HepG2 (cell line): ENCODE results near the gene TUBA4B. TPM values are rescaled to one million over a fixed set of nuclear protein-coding genes. Genes with fewer than 3 reads are reported as not detected.

Experiments used
- IKZF1 ChIP-seq: fragments of 450-650 bp; IDR thresholded peaks from 2 replicates; pipeline ENCODE4 v1.7.1; 2016
- NFIB ChIP-seq: sonication (generic); formaldehyde crosslinking; IDR thresholded peaks from 2 replicates; pipeline ENCODE4 v1.9.0; 2021; ENCODE audit warnings: missing genetic modification reagents, mild to moderate bottlenecking, borderline replicate concordance
- SMYD3 ChIP-seq: sonication (generic); formaldehyde crosslinking; IDR thresholded peaks from 2 replicates; pipeline ENCODE4 v1.8.1; 2023; ENCODE audit warnings: mild to moderate bottlenecking, missing genetic modification reagents
- SP1 ChIP-seq, 2 experiments: fragments of 450-650 bp in 1 of 2; sonication (generic) in 1 of 2; formaldehyde crosslinking in 1 of 2; IDR thresholded peaks; 2 replicates each; pipeline versions ENCODE4 v1.4.0 to v1.6.1; 2016 to 2020; ENCODE audit warnings: missing genetic modification reagents in 1 of 2
- ZBTB7A ChIP-seq: sonication (generic); formaldehyde crosslinking; IDR thresholded peaks from 2 replicates; pipeline ENCODE4 v1.8.0; 2022; ENCODE audit warnings: mild to moderate bottlenecking, missing genetic modification reagents
- ZFAT ChIP-seq: sonication (generic); formaldehyde crosslinking; conservative IDR thresholded peaks from 2 replicates; pipeline ENCODE4 v1.8.1; 2023; ENCODE audit warnings: missing genetic modification reagents, inconsistent platforms
- ZNF235 ChIP-seq: sonication (generic); formaldehyde crosslinking; IDR thresholded peaks from 2 replicates; pipeline ENCODE4 v1.8.1; 2023; ENCODE audit warnings: mild to moderate bottlenecking, missing genetic modification reagents, borderline replicate concordance
- ZNF709 ChIP-seq: sonication (generic); formaldehyde crosslinking; IDR thresholded peaks from 2 replicates; pipeline ENCODE4 v1.5.0; 2020; ENCODE audit warnings: mild to moderate bottlenecking, missing genetic modification reagents
- ZNF775 ChIP-seq: sonication (generic); formaldehyde crosslinking; IDR thresholded peaks from 2 replicates; pipeline ENCODE4 v1.4.0; 2020; ENCODE audit warnings: missing genetic modification reagents, mild to moderate bottlenecking, moderate library complexity, borderline replicate concordance
- ZNF83 ChIP-seq: sonication (generic); formaldehyde crosslinking; IDR thresholded peaks from 2 replicates; pipeline ENCODE4 v1.4.0; 2020; ENCODE audit warnings: missing genetic modification reagents, mild to moderate bottlenecking, borderline replicate concordance
- polyA plus RNA-seq, 8 experiments: library from polyadenylated mRNA; depleted of rRNA in 3 of 8; stranded (reverse) in 7 of 8; unstranded in 1 of 8; fragments of >200 nt; fragmentation: Illumina TruSeq in 4 of 8; extraction: Trizol in 4 of 8; gene quantifications; 2 replicates each; pipeline versions ENCODE4 v1.2.1 to v1.2.3, GENCODE V29; 2011 to 2016; ENCODE audit warnings: low read depth in 4 of 8, missing spikeins in 1 of 8, mixed read lengths in 1 of 8; ENCODE audit not compliant: insufficient read depth in 1 of 8
- total RNA-seq, 5 experiments: library from RNA; depleted of rRNA; stranded (reverse); fragments of >200 nt; fragmentation: Illumina TruSeq; extraction: Trizol; gene quantifications; 2 replicates each; pipeline ENCODE4 v1.2.3, GENCODE V29; 2016; ENCODE audit warnings: low read depth in 1 of 5
- TF ChIP-seq, protein P1 (sequence below): sonication (generic); formaldehyde crosslinking; IDR thresholded peaks from 2 replicates; pipeline ENCODE4 v1.5.0; 2020; ENCODE audit warnings: missing genetic modification reagents, mild to moderate bottlenecking, borderline replicate concordance
- TF ChIP-seq, protein P2 (sequence below): sonication (generic); formaldehyde crosslinking; IDR thresholded peaks from 2 replicates; pipeline ENCODE4 v1.4.0; 2020; ENCODE audit warnings: missing genetic modification reagents, borderline replicate concordance
- TF ChIP-seq, protein P3 (sequence below): sonication (generic); formaldehyde crosslinking; IDR thresholded peaks from 2 replicates; pipeline ENCODE4 v1.9.0; 2021; ENCODE audit warnings: missing genetic modification reagents, borderline replicate concordance
- TF ChIP-seq, protein P4 (sequence below): IDR thresholded peaks from 2 replicates; pipeline ENCODE4 v1.6.1; 2016; ENCODE audit warnings: missing genetic modification reagents, missing compliant biosample characterization
- TF ChIP-seq, protein P5 (sequence below): sonication (generic); formaldehyde crosslinking; IDR thresholded peaks from 2 replicates; pipeline ENCODE4 v1.8.1; 2023; ENCODE audit warnings: mild to moderate bottlenecking, moderate library complexity, missing genetic modification reagents

TUBA4B gene
- total and polyA plus RNA-seq, 2 of the 13 experiments (the other 11 are each of a cell fraction or from before 2014, with no cell fraction given): 0.18 to 0.22 TPM

DNA sequence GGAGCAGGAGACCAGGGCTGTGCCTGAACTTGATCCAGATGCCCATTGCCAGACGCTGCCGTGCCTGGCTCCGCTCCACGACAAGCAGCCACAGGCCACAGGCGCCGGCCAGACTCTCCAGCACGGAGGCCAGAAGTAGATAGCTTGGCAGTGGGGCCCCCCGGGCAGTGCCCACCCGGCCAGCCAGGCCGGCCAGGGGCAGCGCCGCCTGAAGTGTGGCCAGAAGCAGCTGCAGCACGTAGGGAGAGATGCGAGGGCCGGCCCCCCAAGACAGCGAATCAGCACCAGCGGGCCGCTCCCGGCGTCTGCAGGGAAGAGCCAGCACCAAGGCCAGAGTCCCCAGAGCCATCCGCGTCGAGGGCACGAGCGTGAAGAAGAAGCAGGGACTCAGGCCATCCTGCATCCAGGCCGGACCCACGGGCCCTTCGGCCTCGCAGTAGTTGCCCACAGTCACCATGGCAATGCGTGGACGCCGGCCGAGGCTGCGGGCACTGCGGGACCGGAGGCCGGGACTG lies 34.8 kb upstream of the TUBA4B start (continued):
- TF ChIP-seq ZNF83 (CRISPR knock-in tag): no peak
- TF ChIP-seq SMYD3 (CRISPR knock-in tag): peak; percentile 5; the same call in 1 of the 2 replicates
- TF ChIP-seq, protein P1, sequence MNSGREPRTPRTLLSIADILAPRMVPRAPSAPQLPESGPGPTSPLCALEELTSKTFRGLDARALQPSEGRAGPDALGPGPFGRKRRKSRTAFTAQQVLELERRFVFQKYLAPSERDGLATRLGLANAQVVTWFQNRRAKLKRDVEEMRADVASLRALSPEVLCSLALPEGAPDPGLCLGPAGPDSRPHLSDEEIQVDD (CRISPR knock-in tag): no peak; the same call in 1 of the 2 replicates
- TF ChIP-seq ZNF709: no peak; the same call in 1 of the 2 replicates
- 0 out of 2 replicates have a peak, but pooled peaks have one; percentile 45 for TF ChIP-seq ZFAT (CRISPR knock-in tag)
- TF ChIP-seq, protein P2, sequence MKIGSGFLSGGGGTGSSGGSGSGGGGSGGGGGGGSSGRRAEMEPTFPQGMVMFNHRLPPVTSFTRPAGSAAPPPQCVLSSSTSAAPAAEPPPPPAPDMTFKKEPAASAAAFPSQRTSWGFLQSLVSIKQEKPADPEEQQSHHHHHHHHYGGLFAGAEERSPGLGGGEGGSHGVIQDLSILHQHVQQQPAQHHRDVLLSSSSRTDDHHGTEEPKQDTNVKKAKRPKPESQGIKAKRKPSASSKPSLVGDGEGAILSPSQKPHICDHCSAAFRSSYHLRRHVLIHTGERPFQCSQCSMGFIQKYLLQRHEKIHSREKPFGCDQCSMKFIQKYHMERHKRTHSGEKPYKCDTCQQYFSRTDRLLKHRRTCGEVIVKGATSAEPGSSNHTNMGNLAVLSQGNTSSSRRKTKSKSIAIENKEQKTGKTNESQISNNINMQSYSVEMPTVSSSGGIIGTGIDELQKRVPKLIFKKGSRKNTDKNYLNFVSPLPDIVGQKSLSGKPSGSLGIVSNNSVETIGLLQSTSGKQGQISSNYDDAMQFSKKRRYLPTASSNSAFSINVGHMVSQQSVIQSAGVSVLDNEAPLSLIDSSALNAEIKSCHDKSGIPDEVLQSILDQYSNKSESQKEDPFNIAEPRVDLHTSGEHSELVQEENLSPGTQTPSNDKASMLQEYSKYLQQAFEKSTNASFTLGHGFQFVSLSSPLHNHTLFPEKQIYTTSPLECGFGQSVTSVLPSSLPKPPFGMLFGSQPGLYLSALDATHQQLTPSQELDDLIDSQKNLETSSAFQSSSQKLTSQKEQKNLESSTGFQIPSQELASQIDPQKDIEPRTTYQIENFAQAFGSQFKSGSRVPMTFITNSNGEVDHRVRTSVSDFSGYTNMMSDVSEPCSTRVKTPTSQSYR (CRISPR knock-in tag): 0 out of 2 replicates have a peak, but pooled peaks have one; percentile 5
- TF ChIP-seq NFIB (CRISPR knock-in tag): peak; percentile 97
- no peak for TF ChIP-seq ZBTB7A
- TF ChIP-seq ZNF235: no peak
- TF ChIP-seq, protein P3, sequence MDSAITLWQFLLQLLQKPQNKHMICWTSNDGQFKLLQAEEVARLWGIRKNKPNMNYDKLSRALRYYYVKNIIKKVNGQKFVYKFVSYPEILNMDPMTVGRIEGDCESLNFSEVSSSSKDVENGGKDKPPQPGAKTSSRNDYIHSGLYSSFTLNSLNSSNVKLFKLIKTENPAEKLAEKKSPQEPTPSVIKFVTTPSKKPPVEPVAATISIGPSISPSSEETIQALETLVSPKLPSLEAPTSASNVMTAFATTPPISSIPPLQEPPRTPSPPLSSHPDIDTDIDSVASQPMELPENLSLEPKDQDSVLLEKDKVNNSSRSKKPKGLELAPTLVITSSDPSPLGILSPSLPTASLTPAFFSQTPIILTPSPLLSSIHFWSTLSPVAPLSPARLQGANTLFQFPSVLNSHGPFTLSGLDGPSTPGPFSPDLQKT (CRISPR knock-in tag): 0 out of 2 replicates have a peak, but pooled peaks have one; percentile 46
- TF ChIP-seq, protein P4, sequence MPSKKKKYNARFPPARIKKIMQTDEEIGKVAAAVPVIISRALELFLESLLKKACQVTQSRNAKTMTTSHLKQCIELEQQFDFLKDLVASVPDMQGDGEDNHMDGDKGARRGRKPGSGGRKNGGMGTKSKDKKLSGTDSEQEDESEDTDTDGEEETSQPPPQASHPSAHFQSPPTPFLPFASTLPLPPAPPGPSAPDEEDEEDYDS (CRISPR knock-in tag): no peak
- no peak; the same call in 1 of the 2 replicates for TF ChIP-seq ZNF775
- no peak for TF ChIP-seq IKZF1
- TF ChIP-seq, protein P5, sequence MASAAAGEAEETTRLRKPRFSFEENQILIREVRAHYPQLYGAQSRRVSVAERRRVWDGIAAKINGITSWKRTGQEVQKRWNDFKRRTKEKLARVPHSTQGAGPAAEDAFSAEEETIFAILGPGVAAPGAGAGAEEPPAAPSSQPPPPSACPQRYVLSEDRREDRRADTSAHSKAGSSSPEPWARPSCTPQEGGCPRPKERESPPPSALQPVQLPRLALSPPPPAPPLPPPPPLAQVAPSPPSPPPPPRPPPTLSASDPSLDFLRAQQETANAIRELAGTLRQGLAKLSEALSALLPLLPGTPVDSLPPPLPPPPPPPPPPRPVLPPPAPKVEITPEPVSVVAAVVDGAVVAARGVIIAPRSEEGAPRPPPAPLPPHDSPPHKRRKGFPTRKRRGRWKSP (CRISPR knock-in tag): no peak
- no peak for TF ChIP-seq SP1 (IDR thresholded peaks at IDR 0.05)
- TF ChIP-seq SP1 (CRISPR knock-in tag; IDR thresholded peaks at IDR 0.05): no peak
